Measurements from ENCODE around the gene SDK2. TPM values are rescaled to one million over a fixed set of nuclear protein-coding genes. Genes with fewer than 3 reads are reported as not detected.

Gene SDK2
- total and polyA plus RNA-seq, 2 of the 4 experiments (the other 2 are of a cell fraction): under 0.01 to 0.03 TPM

GRCh38 chr17:73415782-73416181 lies 228.5 kb downstream of the SDK2 start:
- H3K27ac ChIP-seq (ENCODE audit: insufficient read depth, low read length): no peak overlapping the region
- no peak overlapping the region for H3K14ac ChIP-seq (replicated peaks; ENCODE audit: low read depth, low read length)
- no peaks in the 10 kb centered on the region for H3K4me1 ChIP-seq (ENCODE audit: control insufficient read depth, insufficient read depth, low read length)
- WGBS, 2 experiments (ENCODE audit: extremely low coverage in 2 of 2, insufficient read length in 1 of 2): 71% methylated on average over 8 of the region's 15 CpGs; no CpG with 5 or more reads in 1 of the 2 experiments
- dilution Hi-C loops (cut with HindIII; ENCODE audit: low sequenced_read_pairs, unreplicated experiment) (no loop called here), in situ Hi-C loops (cut with MboI; ENCODE audit: low sequenced_read_pairs) (no loop called here), intact Hi-C loops (cut with micrococcal nuclease) (no loop called here)
- H2AK9ac ChIP-seq (replicated peaks; ENCODE audit: low read depth, low read length, poor library complexity): no peak overlapping the region
- no peak overlapping the region for H3K4me2 ChIP-seq (ENCODE audit: low read depth, low read length)
- H3K9me1 ChIP-seq (ENCODE audit: insufficient read depth, low read length): no peaks in the 10 kb centered on the region
- no peak overlapping the region for H2BK15ac ChIP-seq (ENCODE audit: low read depth, low read length)
- H4K5ac ChIP-seq (ENCODE audit: low read depth, low read length): no peak overlapping the region
- H3K4me3 ChIP-seq (ENCODE audit: insufficient read depth, low read depth, low read length): no peak overlapping the region
- ATAC-seq (ENCODE audit: low read depth) (no peak), DNase-seq (no peak)
- no TSS peak for BruUV-seq (replicated peaks)
- H3K9ac ChIP-seq (ENCODE audit: low read depth, low read length): no peak overlapping the region
- peaks cover 3% of the 10 kb centered on the region; the same call in 1 of the 2 replicates for H3K27me3 ChIP-seq (ENCODE audit: control insufficient read depth, insufficient read depth, low read length)
- no peak overlapping the region for H3K18ac ChIP-seq (ENCODE audit: low read depth, low read length)
- no peak for TF ChIP-seq CTCF (conservative IDR thresholded peaks at IDR 0.05; ENCODE audit: low read depth, low read length)
- TF ChIP-seq POLR2A (IDR thresholded peaks at IDR 0.05; ENCODE audit: low read depth, low read length): no peak
- TF ChIP-seq USF2 (IDR thresholded peaks at IDR 0.05; ENCODE audit: low read depth, low read length): no peak
- no peak for TF ChIP-seq CHD1 (IDR thresholded peaks at IDR 0.05; ENCODE audit: low read depth, low read length)
- no peak for TF ChIP-seq NFE2L2 (IDR thresholded peaks at IDR 0.05; ENCODE audit: low read depth, low read length)
- TF ChIP-seq CEBPB (IDR thresholded peaks at IDR 0.05; ENCODE audit: low read depth, low read length): no peak
- no peak for TF ChIP-seq ELK1 (IDR thresholded peaks at IDR 0.05; ENCODE audit: borderline replicate concordance, low read depth, low read length)
- TF ChIP-seq RFX5 (IDR thresholded peaks at IDR 0.05; ENCODE audit: low read depth, low read length): no peak
- no peak for TF ChIP-seq RCOR1 (IDR thresholded peaks at IDR 0.05; ENCODE audit: insufficient replicate concordance, low read length)
- TF ChIP-seq MXI1 (IDR thresholded peaks at IDR 0.05; ENCODE audit: borderline replicate concordance, low read depth, low read length): no peak
- TF ChIP-seq MAZ (IDR thresholded peaks at IDR 0.05; ENCODE audit: borderline replicate concordance, low read depth, low read length): no peak
- no peak for TF ChIP-seq RAD21 (IDR thresholded peaks at IDR 0.05; ENCODE audit: low read length)
- no peak for TF ChIP-seq MAFK (IDR thresholded peaks at IDR 0.05; ENCODE audit: low read depth, low read length)
- TF ChIP-seq FOS (IDR thresholded peaks at IDR 0.05; ENCODE audit: low read depth, low read length): no peak
- TF ChIP-seq SMC3 (IDR thresholded peaks at IDR 0.05; ENCODE audit: low read depth, low read length): no peak
- TF ChIP-seq BHLHE40 (IDR thresholded peaks at IDR 0.05; ENCODE audit: low read depth, low read length): no peak
- H4K20me1 ChIP-seq (ENCODE audit: insufficient read depth, low read length): no peaks in the 10 kb centered on the region
- no peak overlapping the region for H2BK120ac ChIP-seq (ENCODE audit: low read depth, low read length)
- no peaks in the 10 kb centered on the region for H3K36me3 ChIP-seq (ENCODE audit: control insufficient read depth, insufficient read depth, low read length)
- no peaks in the 10 kb centered on the region for H3K79me1 ChIP-seq (ENCODE audit: low read depth in 1 of 2, low read length in 2 of 2)
- no peaks in the 10 kb centered on the region for H3K9me3 ChIP-seq (ENCODE audit: control insufficient read depth, insufficient read depth, low read length)
- no peak overlapping the region for H2BK20ac ChIP-seq (ENCODE audit: low read depth, low read length)
- H3K56ac ChIP-seq (ENCODE audit: extremely low read depth, insufficient read depth, low read length): no peak overlapping the region
- no peak overlapping the region for H2AFZ ChIP-seq (replicated peaks; ENCODE audit: low read length, poor library complexity)
- H4K8ac ChIP-seq (ENCODE audit: low read depth in 2 of 2, low read length in 2 of 2): no peak overlapping the region
- no peak overlapping the region for H4K91ac ChIP-seq (ENCODE audit: insufficient read depth, low read depth, low read length)
- H3K4ac ChIP-seq (ENCODE audit: low read depth, low read length): no peak overlapping the region
- no peak overlapping the region for H3K23ac ChIP-seq (ENCODE audit: low read depth, low read length)
- no peak overlapping the region for H2BK5ac ChIP-seq (ENCODE audit: low read depth, low read length, poor library complexity, severe bottlenecking)
- ChIA-PET CTCF (no interaction called here), POLR2A (ENCODE audit: unreplicated experiment) (no interaction called here)
- H2AK5ac ChIP-seq (ENCODE audit: low read depth, low read length): no peak overlapping the region
